ENCODE results near the gene C17orf107. TPM values are rescaled to one million over a fixed set of nuclear protein-coding genes. Genes with fewer than 3 reads are reported as not detected.
"Not testable (repeated sequence)": the region's sequence is repeated elsewhere in the genome, so short reads cannot be mapped to it uniquely, and the experiment has no call there.

Gene C17orf107
- total RNA-seq, 1 donor from 2014 or later = 0.80 TPM

DNA sequence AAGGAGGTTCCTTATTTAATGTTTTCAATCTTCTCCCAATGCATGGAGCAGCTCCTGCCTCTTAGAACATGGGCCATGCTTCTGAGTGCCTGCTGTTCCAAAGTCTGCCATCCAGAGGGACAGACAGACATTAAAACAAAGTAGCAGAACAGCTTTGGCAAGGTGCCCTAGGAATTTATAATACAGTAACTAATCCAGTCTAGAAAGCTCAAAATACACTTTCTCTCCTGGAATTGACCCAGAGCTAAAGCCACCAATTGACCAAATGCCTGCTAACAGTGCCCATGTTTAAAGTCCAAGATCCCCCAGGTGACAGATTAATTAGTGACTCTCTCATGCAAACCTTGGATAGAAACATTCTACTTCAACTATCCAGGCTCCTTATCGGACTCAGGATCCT is 14.7 kb downstream of the C17orf107 start:
- TF ChIP-seq, protein P1, sequence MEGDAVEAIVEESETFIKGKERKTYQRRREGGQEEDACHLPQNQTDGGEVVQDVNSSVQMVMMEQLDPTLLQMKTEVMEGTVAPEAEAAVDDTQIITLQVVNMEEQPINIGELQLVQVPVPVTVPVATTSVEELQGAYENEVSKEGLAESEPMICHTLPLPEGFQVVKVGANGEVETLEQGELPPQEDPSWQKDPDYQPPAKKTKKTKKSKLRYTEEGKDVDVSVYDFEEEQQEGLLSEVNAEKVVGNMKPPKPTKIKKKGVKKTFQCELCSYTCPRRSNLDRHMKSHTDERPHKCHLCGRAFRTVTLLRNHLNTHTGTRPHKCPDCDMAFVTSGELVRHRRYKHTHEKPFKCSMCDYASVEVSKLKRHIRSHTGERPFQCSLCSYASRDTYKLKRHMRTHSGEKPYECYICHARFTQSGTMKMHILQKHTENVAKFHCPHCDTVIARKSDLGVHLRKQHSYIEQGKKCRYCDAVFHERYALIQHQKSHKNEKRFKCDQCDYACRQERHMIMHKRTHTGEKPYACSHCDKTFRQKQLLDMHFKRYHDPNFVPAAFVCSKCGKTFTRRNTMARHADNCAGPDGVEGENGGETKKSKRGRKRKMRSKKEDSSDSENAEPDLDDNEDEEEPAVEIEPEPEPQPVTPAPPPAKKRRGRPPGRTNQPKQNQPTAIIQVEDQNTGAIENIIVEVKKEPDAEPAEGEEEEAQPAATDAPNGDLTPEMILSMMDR (IDR thresholded peaks at IDR 0.05; ENCODE audit: borderline replicate concordance) = no peak
- Histone ChIP-seq H3K27ac (replicated peaks) (no peak overlapping the region), H3K36me3 (no peaks in the 10 kb centered on the region), H3K9me3 (replicated peaks) (no peaks in the 10 kb centered on the region), H3K4me3 (no peak overlapping the region), H3K27me3 (ENCODE audit: low read depth) (no peaks in the 10 kb centered on the region), H3K4me1 (peaks cover 8% of the 10 kb centered on the region)
- intact Hi-C loops (cut with micrococcal nuclease) = no loop called here
- no peak for DNase-seq

DNA sequence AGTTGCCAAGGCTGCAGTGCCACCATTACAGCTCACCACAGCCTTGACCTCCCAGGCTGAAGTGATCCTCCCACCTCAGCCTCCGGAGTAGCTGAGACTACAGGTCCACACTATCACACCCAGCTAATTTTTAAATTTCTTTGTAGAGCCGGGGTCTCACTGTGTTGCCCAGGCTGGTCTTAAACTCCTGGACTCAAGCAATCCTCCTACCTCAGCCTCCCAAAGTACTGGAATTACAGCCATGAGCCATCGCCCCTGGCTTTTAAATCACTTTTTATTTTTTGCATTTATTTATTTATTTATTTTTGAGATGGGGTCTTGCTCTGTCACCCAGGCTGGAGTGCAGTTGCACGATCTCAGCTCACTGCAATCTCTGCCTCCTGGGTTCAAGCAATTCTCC is 15.2 kb downstream of the C17orf107 start:
- H3K27me3 ChIP-seq (ENCODE audit: low read depth); H3K9me3 ChIP-seq (replicated peaks); H3K36me3 ChIP-seq; DNase-seq; H3K4me1 ChIP-seq; intact Hi-C loops (cut with micrococcal nuclease); H3K4me3 ChIP-seq; H3K27ac ChIP-seq (replicated peaks): not testable (repeated sequence)

DNA sequence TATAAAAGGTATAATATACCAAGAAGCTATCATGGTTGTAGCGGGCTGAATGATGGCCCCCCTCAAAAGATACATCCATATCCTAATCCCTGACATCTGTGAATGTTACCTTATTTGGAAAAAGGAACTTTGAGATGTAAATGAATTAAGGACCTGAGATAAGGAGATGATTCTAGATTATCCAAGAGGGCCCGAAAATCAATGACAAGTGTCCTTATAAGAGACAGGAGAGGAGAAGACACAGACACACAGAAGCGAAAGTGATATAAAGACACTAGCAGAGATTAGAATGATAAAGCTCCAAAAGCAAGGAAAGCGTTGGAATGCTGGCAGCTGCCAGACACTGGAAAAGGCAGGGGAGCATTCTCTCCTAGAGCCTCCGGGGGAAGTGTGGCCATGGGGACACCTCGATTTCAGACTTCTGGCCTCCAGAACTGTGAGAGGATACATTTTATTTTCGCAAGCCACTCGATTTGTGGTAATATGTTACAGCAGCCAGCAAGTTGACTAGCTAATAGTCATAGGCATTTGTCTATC is 20.2 kb downstream of the C17orf107 start:
- TF ChIP-seq, protein P1 (IDR thresholded peaks at IDR 0.05; ENCODE audit: borderline replicate concordance) = no peak
- H3K27me3 ChIP-seq (ENCODE audit: low read depth) = no peaks in the 10 kb centered on the region
- no peaks in the 10 kb centered on the region for H3K9me3 ChIP-seq (replicated peaks)
- no peak for DNase-seq
- H3K27ac ChIP-seq (replicated peaks) = no peak overlapping the region
- no peaks in the 10 kb centered on the region for H3K4me1 ChIP-seq
- intact Hi-C loops (cut with micrococcal nuclease) = no loop called here
- no peaks in the 10 kb centered on the region for H3K36me3 ChIP-seq
- H3K4me3 ChIP-seq = no peak overlapping the region

DNA sequence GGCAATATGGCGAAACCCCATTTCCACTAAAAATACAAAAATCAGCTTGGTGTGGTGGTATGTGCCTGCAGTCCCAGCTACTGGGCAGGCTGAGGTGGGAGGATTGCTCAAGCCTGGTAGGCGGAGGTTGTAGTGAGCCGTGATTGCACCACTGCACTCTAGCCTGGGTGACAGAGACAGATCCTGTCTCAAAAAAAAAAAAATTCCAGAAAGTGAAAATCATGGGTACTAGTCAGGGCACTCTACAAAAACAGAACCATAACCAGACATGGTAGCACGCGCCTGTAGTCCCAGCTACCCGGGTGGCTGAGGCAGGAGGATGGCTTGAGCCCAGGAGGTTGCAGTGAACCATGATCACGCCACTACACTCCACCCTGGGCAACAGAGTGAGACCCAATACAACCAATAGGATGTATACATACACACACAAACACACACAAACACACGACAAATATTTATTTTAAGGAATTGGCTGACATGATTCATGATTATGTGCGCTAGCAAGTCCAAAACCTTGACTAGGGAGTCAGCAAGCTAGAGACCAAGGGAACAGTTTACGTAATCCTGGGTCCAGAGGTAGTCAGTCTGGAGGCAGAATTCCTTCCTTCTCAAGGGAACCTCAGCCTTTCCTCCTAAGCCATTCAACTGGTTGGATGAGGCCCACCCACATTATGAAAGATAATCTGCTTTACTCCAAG is 21.2 kb downstream of the C17orf107 start:
- H3K4me3 ChIP-seq = no peak overlapping the region
- no peaks in the 10 kb centered on the region for H3K4me1 ChIP-seq
- H3K9me3 ChIP-seq (replicated peaks) = no peaks in the 10 kb centered on the region
- H3K27me3 ChIP-seq (ENCODE audit: low read depth) = no peaks in the 10 kb centered on the region
- TF ChIP-seq, protein P1 (IDR thresholded peaks at IDR 0.05; ENCODE audit: borderline replicate concordance) = no peak
- no peak overlapping the region for H3K27ac ChIP-seq (replicated peaks)
- DNase-seq = no peak
- intact Hi-C loops (cut with micrococcal nuclease) = no loop called here
- no peaks in the 10 kb centered on the region for H3K36me3 ChIP-seq

DNA sequence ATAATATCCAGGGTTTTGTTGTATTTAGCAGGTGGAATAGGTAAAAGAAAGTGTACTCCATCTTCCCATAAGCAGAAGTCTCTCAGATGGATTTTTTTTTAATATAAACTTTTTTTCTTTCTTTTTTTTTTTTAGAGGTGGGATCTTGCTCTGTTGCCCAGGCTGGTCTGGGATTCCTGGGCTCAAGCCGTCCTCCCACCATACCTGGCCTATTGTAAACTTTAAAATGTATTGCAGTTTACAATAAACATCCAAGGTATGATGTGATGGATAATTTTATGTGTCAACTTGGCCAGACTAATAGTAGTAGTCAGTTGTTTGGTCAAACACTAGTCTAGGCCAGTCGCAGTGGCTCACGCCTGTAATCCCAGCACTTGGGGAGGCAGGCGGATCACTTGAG is 22.0 kb downstream of the C17orf107 start:
- no peaks in the 10 kb centered on the region for H3K27me3 ChIP-seq (ENCODE audit: low read depth)
- H3K9me3 ChIP-seq (replicated peaks) = no peaks in the 10 kb centered on the region
- H3K4me1 ChIP-seq = no peaks in the 10 kb centered on the region
- no peaks in the 10 kb centered on the region for H3K36me3 ChIP-seq
- TF ChIP-seq, protein P1 (IDR thresholded peaks at IDR 0.05; ENCODE audit: borderline replicate concordance) = no peak
- no peak for DNase-seq
- no peak overlapping the region for H3K4me3 ChIP-seq
- intact Hi-C loops (cut with micrococcal nuclease) = no loop called here
- H3K27ac ChIP-seq (replicated peaks) = no peak overlapping the region

DNA sequence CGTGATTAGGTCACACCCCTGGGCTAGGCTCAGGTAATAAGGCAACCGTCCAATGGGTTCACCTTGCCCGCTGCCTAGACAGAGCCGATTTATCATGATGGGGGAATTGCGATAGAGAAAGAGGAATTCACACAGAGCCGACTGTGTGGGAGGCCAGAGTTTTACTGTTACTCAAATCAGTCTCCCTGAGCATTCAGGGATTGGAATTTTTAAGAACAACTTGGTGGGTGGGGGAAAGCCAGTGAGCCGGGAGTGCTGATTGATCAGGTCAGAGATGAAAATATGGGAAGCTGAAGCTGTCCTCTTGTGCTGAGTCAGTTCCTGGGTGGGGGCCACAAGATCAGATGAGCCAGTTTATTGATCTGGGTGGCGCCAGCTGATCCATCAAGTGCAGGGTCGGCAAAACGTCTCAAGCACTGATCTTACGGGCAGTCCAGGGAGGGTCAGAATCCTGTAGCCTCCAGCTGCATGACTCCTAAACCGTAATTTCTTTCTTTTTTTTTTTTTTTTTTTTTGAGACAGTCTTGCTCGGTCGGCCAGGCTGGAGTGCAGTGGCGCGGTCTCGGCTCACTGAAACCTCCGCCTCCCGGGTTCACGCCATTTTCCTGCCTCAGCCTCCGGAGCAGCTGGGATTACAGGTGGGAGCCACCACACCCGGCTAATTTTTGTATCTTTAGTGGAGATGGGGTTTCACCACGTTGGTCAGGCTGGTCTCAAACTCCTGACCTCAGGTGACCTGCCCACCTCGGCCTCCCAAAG is 27.4 kb downstream of the C17orf107 start:
- H3K4me3 ChIP-seq; H3K36me3 ChIP-seq; H3K9me3 ChIP-seq (replicated peaks); intact Hi-C loops (cut with micrococcal nuclease); DNase-seq; H3K27ac ChIP-seq (replicated peaks); H3K4me1 ChIP-seq; H3K27me3 ChIP-seq (ENCODE audit: low read depth): not testable (repeated sequence)

Data from left ventricle myocardium inferior (tissue), 1 donor.